Measurements from ENCODE around the gene CES5A.
A peak's percentile ranks its signal among the peaks of the same experiment; 100 is the strongest.

The CES5A gene

DNA sequence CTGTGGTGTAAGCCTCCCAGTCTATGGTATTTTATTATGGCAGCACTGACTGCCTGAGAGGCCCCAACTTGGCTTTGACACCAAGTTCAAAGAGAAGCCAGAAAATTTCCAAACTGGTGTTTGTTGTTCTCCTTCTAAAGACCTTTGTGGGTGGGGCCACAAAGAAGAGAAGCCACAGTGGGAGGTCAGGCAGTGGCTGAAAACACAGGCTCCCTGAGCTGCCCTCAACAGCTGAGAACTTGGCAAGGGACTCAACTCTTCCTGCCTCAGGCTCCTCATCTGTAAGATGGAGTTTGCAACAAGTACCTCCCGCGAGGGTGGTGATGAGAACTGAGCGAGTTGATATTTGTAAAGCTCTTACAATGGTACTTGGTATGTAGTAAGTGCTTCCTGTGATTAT lies 18.2 kb downstream of the CES5A start:
- no peak for DNase-seq (ENCODE audit: low spot score)
- TF ChIP-seq, protein P1, sequence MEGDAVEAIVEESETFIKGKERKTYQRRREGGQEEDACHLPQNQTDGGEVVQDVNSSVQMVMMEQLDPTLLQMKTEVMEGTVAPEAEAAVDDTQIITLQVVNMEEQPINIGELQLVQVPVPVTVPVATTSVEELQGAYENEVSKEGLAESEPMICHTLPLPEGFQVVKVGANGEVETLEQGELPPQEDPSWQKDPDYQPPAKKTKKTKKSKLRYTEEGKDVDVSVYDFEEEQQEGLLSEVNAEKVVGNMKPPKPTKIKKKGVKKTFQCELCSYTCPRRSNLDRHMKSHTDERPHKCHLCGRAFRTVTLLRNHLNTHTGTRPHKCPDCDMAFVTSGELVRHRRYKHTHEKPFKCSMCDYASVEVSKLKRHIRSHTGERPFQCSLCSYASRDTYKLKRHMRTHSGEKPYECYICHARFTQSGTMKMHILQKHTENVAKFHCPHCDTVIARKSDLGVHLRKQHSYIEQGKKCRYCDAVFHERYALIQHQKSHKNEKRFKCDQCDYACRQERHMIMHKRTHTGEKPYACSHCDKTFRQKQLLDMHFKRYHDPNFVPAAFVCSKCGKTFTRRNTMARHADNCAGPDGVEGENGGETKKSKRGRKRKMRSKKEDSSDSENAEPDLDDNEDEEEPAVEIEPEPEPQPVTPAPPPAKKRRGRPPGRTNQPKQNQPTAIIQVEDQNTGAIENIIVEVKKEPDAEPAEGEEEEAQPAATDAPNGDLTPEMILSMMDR (IDR thresholded peaks at IDR 0.05) = no peak
- no peak overlapping the region for H3K4me3 ChIP-seq
- H3K27ac ChIP-seq = no peak overlapping the region

DNA sequence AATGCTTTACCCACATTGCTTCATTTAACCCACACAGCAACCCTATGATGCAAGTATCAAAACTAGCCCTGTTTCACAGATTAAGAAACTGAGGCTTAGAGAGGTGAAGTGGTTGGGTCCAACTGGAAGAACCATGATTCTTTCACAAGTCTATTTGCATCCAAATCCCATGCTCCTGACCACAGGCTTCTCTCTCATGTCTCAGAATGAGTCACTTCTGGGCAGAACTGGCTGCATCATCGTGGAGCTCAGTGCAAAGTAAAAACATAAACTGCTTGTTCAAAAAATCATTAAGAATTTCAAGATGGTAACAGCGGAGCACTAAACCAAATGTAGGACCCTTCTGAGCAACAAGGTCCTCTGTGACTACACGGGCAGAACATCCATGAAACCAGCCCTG lies 22.1 kb downstream of the CES5A start:
- no peak overlapping the region for H3K27ac ChIP-seq
- H3K4me3 ChIP-seq = no peak overlapping the region
- no peak for DNase-seq (ENCODE audit: low spot score)
- TF ChIP-seq, protein P1 (IDR thresholded peaks at IDR 0.05) = no peak

DNA sequence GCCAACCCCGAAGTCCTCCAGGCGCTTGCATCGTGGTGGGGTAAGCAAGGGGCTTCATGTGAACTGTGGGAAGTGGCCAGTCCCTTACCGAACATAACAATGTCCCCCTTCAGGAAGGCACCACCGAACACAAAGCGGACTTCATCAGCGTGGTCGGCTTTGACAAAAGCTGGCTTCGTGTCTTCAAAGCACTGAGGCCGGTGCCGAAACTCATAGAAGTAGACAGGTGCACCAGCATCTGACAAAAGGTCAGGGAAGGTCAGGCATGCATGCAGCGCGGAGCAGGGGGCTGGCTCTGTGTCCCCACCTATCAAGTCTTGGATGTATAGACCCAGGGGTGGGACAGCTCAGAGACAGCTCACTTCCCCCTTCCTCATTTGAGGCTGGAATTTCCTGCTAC lies 25.6 kb downstream of the CES5A start:
- no peak for DNase-seq (ENCODE audit: low spot score)
- TF ChIP-seq, protein P1 (IDR thresholded peaks at IDR 0.05) = no peak

DNA sequence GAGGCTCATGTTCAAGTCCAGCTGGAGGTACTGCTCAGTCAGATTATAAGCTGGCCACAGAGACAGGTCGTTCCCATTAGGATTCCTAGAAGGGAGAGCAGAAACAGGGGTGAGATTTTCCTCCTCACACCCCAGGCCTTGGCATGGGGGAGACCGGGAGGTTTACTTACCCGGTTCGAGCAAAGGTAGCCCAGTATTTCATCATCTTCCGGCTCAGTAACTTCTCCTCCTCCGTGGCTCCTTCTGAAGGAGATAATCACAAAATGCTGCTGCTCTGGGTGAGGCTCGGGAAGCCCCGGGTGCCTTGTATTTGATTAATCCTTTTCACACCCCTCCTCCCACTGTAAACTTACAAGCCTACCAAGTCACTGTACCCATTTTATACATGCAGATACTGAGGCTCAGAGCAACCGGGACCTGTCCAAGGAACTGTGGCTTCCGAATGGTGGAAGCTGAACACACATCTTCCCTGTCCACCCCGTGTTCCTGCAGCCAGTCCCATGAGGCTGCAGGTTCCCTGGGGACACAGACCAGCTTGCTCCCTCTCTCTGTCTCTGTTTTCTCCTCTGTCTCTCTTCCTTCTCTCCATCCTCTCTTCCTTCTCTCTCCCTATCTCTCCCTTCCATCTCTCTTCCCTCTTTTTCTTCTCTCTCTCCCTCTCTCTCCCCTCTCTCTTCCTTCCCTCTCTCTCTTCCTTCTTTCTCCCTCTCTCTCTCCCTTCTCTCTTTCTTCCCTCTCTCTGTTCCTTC lies 28.4 kb downstream of the CES5A start:
- Histone ChIP-seq H3K27ac (no peak overlapping the region), H3K4me3 (no peak overlapping the region)
- TF ChIP-seq, protein P1 (IDR thresholded peaks at IDR 0.05) = no peak
- no peak for DNase-seq (ENCODE audit: low spot score)

More for the DNA sequence above, 25.6 kb downstream of the CES5A start:
- no peak overlapping the region for H3K4me3 ChIP-seq
- no peak overlapping the region for H3K27ac ChIP-seq

DNA sequence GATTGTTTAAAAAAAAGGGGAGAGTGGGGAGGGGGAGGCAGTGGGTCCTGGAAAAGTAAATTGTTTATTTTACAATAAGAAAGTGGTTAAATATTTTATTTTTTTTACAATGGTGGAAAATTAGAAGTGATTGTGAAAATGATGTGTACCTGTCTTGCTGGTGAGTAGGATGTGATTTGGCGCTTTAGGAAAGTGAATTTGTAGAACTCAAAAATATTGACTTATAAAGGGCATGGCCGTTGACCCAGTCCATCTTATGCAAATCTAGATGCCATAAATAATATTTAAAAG lies 32.1 kb downstream of the CES5A start:
- TF ChIP-seq, protein P1 (IDR thresholded peaks at IDR 0.05) = no peak
- Histone ChIP-seq H3K27ac (no peak overlapping the region), H3K4me3 (no peak overlapping the region)
- no peak for DNase-seq (ENCODE audit: low spot score)

DNA sequence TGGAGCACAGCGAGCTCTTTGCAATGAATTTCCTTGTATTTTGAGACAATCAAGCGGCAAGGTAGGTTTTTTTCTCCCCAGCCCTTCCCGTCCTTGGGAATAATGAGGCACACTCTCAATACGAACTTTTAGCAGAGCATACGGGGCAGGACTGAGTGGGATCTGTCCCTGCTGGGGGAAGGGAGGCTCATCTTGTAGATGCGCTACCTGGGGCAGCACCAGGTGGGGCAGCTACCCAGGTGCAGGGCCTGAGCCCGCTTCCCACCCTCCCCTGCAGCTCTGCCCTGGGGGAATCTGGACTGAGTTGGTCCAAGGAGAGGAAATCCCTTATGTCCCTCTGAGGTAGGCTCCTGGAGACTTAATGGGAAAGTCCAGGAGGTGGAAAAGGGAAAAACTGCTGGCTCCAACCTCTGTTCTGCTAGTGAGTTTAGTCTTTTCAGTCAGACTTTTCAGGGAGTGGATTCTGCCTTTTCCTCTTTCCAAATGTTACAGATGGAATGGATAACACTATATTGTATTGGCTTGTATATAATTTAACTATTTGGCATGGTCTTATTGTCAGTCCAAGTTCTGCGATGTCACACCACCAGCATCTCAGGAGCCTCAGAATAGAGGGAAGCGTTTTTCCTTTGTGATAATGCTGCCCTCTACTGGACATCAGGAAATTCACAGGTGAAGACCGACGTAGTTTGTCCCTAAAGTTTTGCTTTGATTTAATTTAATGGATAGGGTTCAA lies 32.6 kb downstream of the CES5A start:
- TF ChIP-seq, protein P1 (IDR thresholded peaks at IDR 0.05) = peak; percentile 66
- H3K4me3 ChIP-seq = no peak overlapping the region
- no peak overlapping the region for H3K27ac ChIP-seq
- DNase-seq (ENCODE audit: low spot score) = no peak

DNA sequence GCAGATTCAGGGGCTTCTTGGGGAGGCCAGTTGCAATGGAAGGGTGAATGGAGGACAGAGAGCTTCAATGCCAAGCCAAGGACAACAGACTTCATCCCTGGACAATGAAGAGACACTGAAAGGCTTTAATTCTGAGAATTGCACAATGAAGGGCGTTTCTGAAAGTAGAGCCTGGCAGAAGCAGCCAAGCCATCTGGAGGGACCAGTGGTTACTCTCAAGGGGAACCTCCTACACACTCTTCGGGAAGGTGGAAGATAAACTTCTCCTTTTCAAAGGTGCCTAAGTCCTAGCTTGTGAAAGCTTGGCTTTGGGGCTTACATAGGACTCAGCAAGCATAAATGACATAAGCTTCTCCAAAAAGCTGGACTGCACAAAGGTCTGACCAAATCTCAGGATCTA lies 36.1 kb downstream of the CES5A start:
- no peak overlapping the region for H3K27ac ChIP-seq
- DNase-seq (ENCODE audit: low spot score) = no peak
- no peak overlapping the region for H3K4me3 ChIP-seq
- TF ChIP-seq, protein P1 (IDR thresholded peaks at IDR 0.05) = no peak

Measured in coronary artery (tissue), 2 donors.